CD14-positive monocyte (primary cell): ENCODE results near the gene LRRFIP2. TPM values are rescaled to one million over a fixed set of nuclear protein-coding genes. Genes with fewer than 3 reads are reported as not detected.

ENCODE experiments used
- DNase-seq, 3 donors: peaks; one replicate each; pipeline ENCODE4 v3.0.0-alpha.2; 2011 to 2022
- H2AFZ ChIP-seq: 2 replicates; pipeline ENCODE4 v1.6.0; 2012; ENCODE audit warnings: mild to moderate bottlenecking, low read depth, low read length, inconsistent platforms; ENCODE audit not compliant: insufficient read depth, poor library complexity, severe bottlenecking
- H3K27ac ChIP-seq, 2 donors: 1 replicate in 1 of 2; 2 replicates in 1 of 2; pipeline ENCODE4 v1.5.1; 2012 to 2013; ENCODE audit warnings: low read length in 2 of 2, control low read depth in 1 of 2, inconsistent platforms in 1 of 2, low read depth in 1 of 2, mild to moderate bottlenecking in 1 of 2
- H3K27me3 ChIP-seq, 2 donors: one replicate each; pipeline versions ENCODE4 v1.6.0 to v1.6.1; 2011 to 2013; ENCODE audit warnings: low read length in 2 of 2; ENCODE audit not compliant: control insufficient read depth in 2 of 2, insufficient read depth in 2 of 2
- H3K36me3 ChIP-seq, 2 donors: replicated peaks in 1 of 2; 1 replicate in 1 of 2; 2 replicates in 1 of 2; pipeline versions ENCODE4 v1.5.1 to v1.6.1; 2012 to 2013; ENCODE audit warnings: low read length in 2 of 2, control low read depth in 1 of 2, inconsistent platforms in 1 of 2, mild to moderate bottlenecking in 1 of 2; ENCODE audit not compliant: insufficient read depth in 2 of 2, control insufficient read depth in 1 of 2
- H3K4me1 ChIP-seq, 2 donors: 1 replicate in 1 of 2; 2 replicates in 1 of 2; pipeline versions ENCODE4 v1.5.1 to v1.6.1; 2012 to 2013; ENCODE audit warnings: low read length in 2 of 2, control low read depth in 1 of 2, inconsistent platforms in 1 of 2, mild to moderate bottlenecking in 1 of 2, moderate library complexity in 1 of 2; ENCODE audit not compliant: insufficient read depth in 2 of 2, control insufficient read depth in 1 of 2
- H3K4me2 ChIP-seq: replicated peaks from 2 replicates; pipeline ENCODE3; 2012; ENCODE audit warnings: low read length, moderate library complexity, mild to moderate bottlenecking; ENCODE audit not compliant: poor library complexity, severe bottlenecking; ENCODE audit errors: extremely low read depth
- H3K4me3 ChIP-seq, 3 experiments: fragments of 200-600 bp in 1 of 3; sonication (generic) in 1 of 3; replicated peaks in 1 of 3; 1 replicate in 2 of 3; 2 replicates in 1 of 3; pipeline ENCODE4 v1.5.1; 2011 to 2013; ENCODE audit warnings: low read length in 3 of 3, mild to moderate bottlenecking in 3 of 3, control low read depth in 2 of 3, low read depth in 2 of 3, inconsistent platforms in 1 of 3, moderate library complexity in 1 of 3
- H3K79me2 ChIP-seq: 2 replicates; pipeline ENCODE4 v1.6.0; 2012; ENCODE audit warnings: mild to moderate bottlenecking, control low read depth, inconsistent platforms, low read length, moderate library complexity; ENCODE audit not compliant: insufficient read depth
- H3K9ac ChIP-seq: 2 replicates; pipeline ENCODE4 v1.6.0; 2017; ENCODE audit warnings: low read length, mild to moderate bottlenecking; ENCODE audit not compliant: insufficient read depth, poor library complexity, severe bottlenecking
- H3K9me3 ChIP-seq, 2 donors: replicated peaks in 1 of 2; 1 replicate in 1 of 2; 2 replicates in 1 of 2; pipeline versions ENCODE4 v1.5.1 to v1.6.1; 2012 to 2013; ENCODE audit warnings: low read length in 2 of 2, control low read depth in 1 of 2; ENCODE audit not compliant: control insufficient read depth in 1 of 2, insufficient read depth in 1 of 2
- H4K20me1 ChIP-seq: 2 replicates; pipeline ENCODE4 v1.6.0; 2012; ENCODE audit warnings: mild to moderate bottlenecking, low read length, control low read depth, moderate library complexity; ENCODE audit not compliant: insufficient read depth
- H3K27ac Mint-ChIP-seq, 7 donors: one replicate each; pipeline ENCODE4 v1.8.0; 2020; ENCODE audit warnings: mild to moderate bottlenecking in 7 of 7, mixed read lengths in 7 of 7, moderate library complexity in 6 of 7, inconsistent platforms in 2 of 7
- H3K27me3 Mint-ChIP-seq, 3 donors: one replicate each; pipeline ENCODE4 v1.8.0; 2021 to 2022; ENCODE audit warnings: low read depth in 3 of 3, mild to moderate bottlenecking in 3 of 3, mixed read lengths in 3 of 3, moderate library complexity in 3 of 3, inconsistent platforms in 1 of 3
- H3K36me3 Mint-ChIP-seq, 2 donors: one replicate each; pipeline ENCODE4 v1.8.0; 2020; ENCODE audit warnings: mixed read lengths in 2 of 2, inconsistent platforms in 1 of 2, mild to moderate bottlenecking in 1 of 2
- H3K4me1 Mint-ChIP-seq: one replicate; pipeline ENCODE4 v1.8.0; 2020; ENCODE audit warnings: mild to moderate bottlenecking, mixed read lengths
- H3K4me3 Mint-ChIP-seq, 2 donors: one replicate each; pipeline ENCODE4 v1.8.0; 2020; ENCODE audit warnings: mild to moderate bottlenecking in 2 of 2, mixed read lengths in 2 of 2, moderate library complexity in 1 of 2
- H3K9me3 Mint-ChIP-seq, 7 donors: one replicate each; pipeline ENCODE4 v1.8.0; 2020 to 2022; ENCODE audit warnings: mixed read lengths in 7 of 7, mild to moderate bottlenecking in 6 of 7, moderate library complexity in 6 of 7, inconsistent platforms in 2 of 7
- CTCF ChIP-seq: fragments of 200-600 bp; IDR thresholded peaks from one replicate; pipeline ENCODE4 v1.8.0; 2022; ENCODE audit warnings: antibody characterized with exemption, mild to moderate bottlenecking
- WGBS: methylation state at CpG from one replicate; pipeline ENCODE4 v1.1.5; 2013; ENCODE audit warnings: missing lambda C conversion rate; ENCODE audit not compliant: insufficient coverage; 5-methylcytosine and 5-hydroxymethylcytosine counted together
- intact Hi-C, 2 donors: fragments of 100-400 bp; cut with micrococcal nuclease; formaldehyde crosslinking; loops; one replicate each; pipeline versions ENCODE4 v1.15.0 to v1.15.1; 2023
- polyA plus RNA-seq, 3 donors: library from polyadenylated mRNA; depleted of rRNA in 1 of 3; unstranded in 2 of 3; stranded (reverse) in 1 of 3; fragments of 300-500 nt in 2 of 3; fragments of >200 nt in 1 of 3; fragmentation: Illumina TruSeq in 2 of 3; gene quantifications; 1 replicate in 2 of 3; 2 replicates in 1 of 3; pipeline ENCODE4 v1.2.3, GENCODE V29; 2012 to 2021

The LRRFIP2 gene
- polyA plus RNA-seq, 3 donors = 30.9 to 39.4 (median 31.7) TPM

GRCh38 chr3:37155782-37156181, 18.6 kb downstream of the LRRFIP2 start:
- Mint-ChIP-seq H3K27me3 (peaks cover 0 to 2% (median 0%) of the 10 kb centered on the region in 3 donors), H3K27ac (peak overlapping the region in 1 of 7 donors; percentile 14), H3K4me3 (no peak overlapping the region), H3K9me3 (no peaks in the 10 kb centered on the region), H3K4me1 (peaks cover 24% of the 10 kb centered on the region), H3K36me3 (peaks cover 47 to 65% of the 10 kb centered on the region in 2 donors)
- Histone ChIP-seq H3K4me3 (no peak overlapping the region), H3K36me3 (peaks cover 10 to 55% of the 10 kb centered on the region in 2 donors), H3K27ac (no peak overlapping the region), H2AFZ (no peak overlapping the region), H3K4me1 (peaks cover 2 to 16% of the 10 kb centered on the region in 2 donors), H4K20me1 (peaks cover 13% of the 10 kb centered on the region), H3K9me3 (no peaks in the 10 kb centered on the region), H3K79me2 (peaks cover 83% of the 10 kb centered on the region), H3K9ac (no peak overlapping the region), H3K4me2 (no peak overlapping the region), H3K27me3 (no peaks in the 10 kb centered on the region)
- 99% methylated on average over 8 of the region's 8 CpGs for WGBS
- TF ChIP-seq CTCF = no peak
- intact Hi-C loops = no loop called here
- DNase-seq = no peak

DNA sequence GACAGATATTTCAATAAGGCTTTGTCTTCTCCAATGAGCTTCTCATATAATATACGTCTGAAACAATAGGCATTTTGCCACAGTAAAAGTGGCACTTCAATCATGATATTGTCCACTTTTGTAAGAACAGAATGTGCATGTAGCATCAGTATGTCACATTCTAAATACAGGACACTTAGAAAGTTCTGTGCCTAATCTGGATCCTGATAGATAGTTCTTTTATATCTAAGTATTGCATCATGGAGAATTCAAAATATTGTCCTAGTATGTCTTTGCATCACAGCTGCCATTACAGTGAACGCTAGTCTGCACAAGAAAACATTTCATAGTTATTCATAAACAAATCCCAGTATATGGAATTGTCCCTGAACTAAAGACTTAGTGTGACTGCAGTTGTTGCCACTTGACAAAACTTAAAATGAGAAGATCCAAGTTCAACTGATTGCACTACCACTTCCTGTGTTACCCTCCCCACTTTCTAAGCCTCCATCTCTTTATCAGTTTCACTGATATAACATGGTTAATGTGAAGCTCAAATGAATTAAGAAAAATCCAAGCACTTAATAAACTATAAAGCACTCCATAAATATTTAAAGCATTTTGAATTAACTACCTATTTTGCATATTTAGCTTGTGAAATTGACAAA, 19.6 kb downstream of the LRRFIP2 start:
- Mint-ChIP-seq H3K27me3 (peaks cover 0 to 2% (median 0%) of the 10 kb centered on the region in 3 donors), H3K36me3 (peaks cover 39 to 57% of the 10 kb centered on the region in 2 donors), H3K9me3 (no peaks in the 10 kb centered on the region), H3K4me3 (no peak overlapping the region), H3K27ac (no peak overlapping the region), H3K4me1 (peaks cover 24% of the 10 kb centered on the region)
- no peak for TF ChIP-seq CTCF
- no peaks in the 10 kb centered on the region for H3K9me3 ChIP-seq
- 80% methylated on average over 1 of the region's 2 CpGs for WGBS
- no peak overlapping the region for H2AFZ ChIP-seq
- H4K20me1 ChIP-seq = peaks cover 8% of the 10 kb centered on the region
- intact Hi-C loops = no loop called here
- no peak overlapping the region for H3K4me3 ChIP-seq
- DNase-seq = no peak
- no peaks in the 10 kb centered on the region for H3K27me3 ChIP-seq
- H3K27ac ChIP-seq = peak overlapping the region in 1 of 2 donors; percentile 52
- no peak overlapping the region for H3K4me2 ChIP-seq
- peaks cover 3 to 16% of the 10 kb centered on the region in 2 donors for H3K4me1 ChIP-seq
- H3K9ac ChIP-seq = no peak overlapping the region
- H3K36me3 ChIP-seq = peaks cover 4 to 46% of the 10 kb centered on the region in 2 donors
- H3K79me2 ChIP-seq = peaks cover 83% of the 10 kb centered on the region
